Activated CD8-positive, alpha-beta memory T cell treated with anti-CD3 and anti-CD28 coated beads for 24 hours (primary cell): ENCODE data around the gene PDXK.
"Not testable (repeated sequence)": the region's sequence is repeated elsewhere in the genome, so short reads cannot be mapped to it uniquely, and the experiment has no call there.

Source experiments
- DNase-seq: peaks from one replicate; pipeline ENCODE4 v3.0.0-alpha.2; 2020

Gene PDXK

DNA sequence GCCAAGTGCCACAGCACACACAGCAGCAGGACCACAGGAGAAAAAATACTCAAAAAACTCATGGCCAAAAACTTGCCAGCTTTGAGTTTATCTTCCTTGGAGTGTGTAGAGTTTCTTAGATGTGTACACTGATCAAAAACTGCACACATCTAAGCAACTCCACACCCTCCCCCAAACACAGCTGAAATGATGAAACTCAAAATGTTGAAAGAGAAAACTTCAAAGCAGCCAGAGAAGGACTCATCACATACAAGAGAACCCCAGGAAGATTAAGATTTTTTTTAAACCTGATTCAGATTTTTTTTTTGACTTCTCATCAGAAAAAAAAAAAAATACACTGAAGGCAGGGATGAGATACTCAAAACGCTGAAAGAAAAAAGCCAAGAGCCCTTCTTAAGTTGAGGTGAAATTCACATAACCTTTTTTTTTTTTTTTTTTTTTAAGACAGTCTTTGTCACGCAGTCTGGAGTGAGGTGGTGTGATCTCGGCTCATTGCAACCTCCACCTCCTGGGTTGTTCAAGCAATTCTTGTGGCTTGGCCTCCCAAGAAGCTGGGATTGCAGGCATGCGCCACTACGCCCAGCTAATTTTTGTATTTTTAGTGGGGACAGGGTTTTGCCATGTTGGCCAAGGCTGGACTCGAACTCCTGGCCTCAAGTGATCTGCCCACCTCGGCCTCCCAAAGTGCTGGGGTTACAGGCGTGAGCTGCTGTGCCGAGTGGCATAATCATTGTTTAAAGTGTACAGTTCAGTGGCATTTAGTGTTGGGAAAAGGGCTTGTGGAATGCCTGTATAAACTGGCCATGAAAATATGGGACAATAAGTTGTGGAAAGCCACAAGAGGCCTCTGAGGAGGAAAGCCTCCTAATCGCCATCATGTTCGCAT is 20.9 kb upstream of the PDXK start:
- no peak for DNase-seq

DNA sequence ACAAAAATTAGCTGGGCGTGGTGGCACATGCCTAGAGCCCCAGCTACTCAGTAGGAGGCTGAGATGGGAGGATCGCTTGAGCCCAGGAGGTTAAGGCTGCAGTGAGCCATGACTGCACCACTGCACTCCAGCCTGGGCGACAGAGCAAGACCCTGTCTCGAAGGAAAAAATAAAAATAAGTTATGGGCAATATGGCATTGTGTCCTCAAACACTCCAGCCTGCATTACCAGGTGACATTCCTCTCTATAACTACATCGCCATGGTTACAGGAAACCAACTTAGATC is 19.5 kb upstream of the PDXK start:
- not testable (repeated sequence) for DNase-seq

DNA sequence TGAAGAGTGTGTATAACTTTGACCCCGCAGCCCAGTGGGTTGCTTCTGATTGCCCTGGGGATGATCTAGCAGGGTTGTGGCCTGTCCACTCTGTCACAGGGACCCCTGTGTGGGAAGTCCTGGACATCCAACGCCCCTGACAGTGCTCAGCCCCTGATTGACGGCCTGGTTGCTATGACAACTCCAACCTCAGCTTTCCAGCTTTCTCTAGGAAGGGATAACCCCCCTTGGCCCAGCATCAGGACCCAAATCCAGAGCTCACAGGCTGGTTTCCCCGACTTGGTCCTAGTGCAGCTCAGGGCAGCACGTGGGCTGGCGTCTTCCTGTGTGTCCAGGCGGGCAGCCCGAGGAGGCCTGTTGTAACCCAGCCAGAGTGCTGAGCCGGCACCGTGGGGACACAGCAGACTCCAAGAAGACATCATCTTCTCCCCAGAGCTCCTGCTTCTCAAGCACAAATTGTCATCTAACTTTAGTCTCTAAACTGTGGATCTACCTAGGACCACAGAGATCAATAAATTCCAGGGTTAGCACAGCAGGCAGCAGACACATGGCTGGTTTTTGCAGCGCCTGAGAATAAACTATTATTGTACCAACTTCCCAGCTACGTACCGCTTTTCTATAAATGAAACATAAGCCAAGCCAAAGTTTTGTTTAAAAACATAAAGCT is 18.9 kb upstream of the PDXK start:
- DNase-seq, result no peak

DNA sequence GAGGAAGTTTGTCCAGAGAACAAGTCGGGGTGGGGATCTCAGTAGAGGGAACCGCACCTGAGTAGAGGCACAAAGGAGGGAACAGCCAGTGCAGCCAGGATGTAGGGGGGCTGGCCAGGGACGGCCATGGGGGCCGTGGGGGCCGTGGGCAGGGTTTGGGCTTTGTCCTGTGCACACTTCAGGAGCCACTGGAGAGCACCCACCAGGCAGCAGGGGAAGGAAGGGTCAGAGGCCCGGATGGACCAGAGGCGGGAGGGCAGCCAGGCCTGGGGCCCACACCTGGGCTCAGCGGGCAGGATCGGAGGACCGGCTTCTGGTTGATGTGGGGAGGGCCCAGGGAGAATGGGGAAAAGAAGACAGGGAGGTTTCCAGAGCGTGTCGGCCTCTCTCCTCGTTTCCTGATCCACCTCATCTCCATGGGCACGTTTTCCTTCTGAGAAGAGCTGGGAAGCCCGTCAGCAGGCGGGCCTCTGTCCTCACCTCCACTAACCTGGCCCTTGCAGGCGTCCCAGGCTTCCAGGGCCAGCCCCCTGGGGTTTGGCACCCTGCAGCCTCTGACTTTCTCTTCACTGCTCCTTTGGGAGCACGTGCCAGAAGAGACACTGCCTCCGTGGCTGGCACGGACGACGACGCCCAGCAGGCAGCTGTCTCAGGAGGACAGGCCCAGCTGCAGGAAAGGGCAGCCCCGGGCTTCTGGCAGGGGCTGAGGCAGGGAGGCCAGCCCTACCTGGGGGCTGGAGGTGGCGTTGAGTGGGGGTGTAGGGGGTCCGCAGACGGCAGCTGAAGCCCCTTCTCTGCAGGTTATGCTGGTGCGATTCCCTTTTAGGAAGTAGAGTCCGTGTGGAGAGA is 16.8 kb upstream of the PDXK start:
- DNase-seq, result no peak

DNA sequence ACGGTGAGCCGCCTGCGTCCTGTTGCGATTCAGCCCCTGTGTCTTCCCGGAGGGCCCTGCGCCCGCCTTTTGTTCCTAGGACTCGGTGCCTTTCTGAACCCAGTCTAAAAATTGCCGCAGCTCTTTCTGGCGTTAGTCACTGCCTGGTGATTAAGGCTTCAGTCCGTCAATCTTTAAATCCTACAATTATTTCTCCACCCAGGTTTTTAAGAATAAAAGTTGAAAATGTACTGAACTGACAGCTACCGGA is 16.2 kb upstream of the PDXK start:
- DNase-seq, result no peak

DNA sequence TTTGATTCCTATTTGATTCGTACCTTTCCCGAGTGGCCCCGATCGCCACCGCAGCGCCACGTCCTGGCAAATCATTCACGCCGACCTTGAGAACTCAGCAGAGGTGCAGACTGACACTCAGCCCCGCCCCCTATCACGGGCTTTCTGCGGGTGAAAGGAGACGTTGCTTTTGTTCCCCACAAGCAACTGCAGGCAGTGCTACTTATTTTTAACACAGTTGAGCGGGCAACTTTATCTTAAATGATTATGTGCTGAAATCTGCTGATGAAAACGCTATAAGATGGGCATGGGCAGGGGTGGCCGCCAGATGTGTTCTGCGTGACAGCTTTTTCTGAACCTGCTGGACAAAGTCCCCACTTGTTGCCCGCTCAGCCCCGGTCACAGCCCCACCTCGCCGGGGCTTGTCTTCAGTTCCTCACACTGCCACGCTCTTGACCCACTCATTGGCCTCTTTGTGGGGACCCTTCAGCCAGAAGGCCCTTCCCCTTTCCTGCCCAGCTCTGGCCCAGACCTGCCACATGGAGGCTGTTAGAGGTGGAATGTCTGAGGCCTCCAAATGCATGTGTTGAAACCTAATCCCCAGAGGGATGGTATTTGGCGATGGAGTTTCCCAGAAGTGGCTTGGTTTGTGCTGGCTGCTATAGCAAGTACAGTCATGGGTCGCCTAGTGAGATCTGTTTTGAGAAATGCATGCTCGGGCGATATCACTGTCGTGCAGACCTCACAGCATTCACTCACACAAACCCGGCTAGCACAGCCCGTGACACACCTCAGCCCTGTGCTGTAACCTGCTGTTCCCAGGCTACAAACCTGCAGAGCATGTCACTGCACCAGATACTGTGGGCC is 15.7 kb upstream of the PDXK start:
- no peak for DNase-seq

DNA sequence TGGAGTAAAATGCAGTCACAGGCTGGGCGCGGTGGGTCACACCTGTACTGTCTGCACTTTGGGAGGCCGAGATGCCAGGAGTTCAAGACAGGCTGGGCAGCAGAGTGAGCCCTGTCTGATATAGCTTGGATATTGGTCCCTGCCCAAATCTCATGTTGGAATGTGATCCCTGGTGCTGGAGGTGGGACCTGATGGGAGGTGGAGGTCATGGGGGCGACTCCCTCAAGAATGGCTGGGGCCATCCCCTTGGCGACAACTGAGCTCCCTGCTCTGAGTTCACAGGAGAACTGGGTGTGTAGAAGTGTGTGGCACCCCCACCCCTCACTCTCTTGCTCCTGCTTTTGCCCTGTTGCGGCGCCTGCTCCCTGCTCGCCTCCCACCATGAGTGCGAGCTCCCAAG is 11.5 kb upstream of the PDXK start:
- DNase-seq, result no peak

DNA sequence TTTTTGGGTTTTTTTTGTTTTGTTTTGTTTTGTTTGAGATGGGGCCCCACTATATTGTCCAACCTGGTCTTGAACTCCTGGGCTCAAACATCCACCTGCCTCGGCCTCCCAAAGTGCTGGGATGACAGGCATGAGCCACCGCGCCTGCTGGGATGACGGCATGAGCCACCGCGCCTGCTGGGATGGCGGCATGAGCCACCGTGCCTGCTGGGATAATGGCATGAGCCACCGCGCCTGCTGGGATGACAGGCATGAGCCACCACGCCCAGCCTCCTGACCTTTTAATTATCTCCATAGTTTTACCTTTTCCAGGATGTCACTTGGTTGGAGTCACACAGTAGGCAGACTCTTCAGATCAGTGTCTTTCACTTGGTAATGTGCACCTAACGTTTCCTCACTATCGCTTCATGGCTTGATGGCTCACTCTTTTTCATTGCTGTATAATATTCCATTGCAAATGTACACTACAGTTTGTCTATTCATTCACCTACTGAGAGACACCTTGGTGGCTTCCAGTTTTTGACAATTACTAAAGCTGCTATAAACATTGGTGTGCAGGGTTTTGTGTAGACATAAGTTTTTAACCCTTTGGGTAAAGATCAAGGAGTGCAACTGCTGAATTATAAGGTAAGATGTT is 10.1 kb upstream of the PDXK start:
- DNase-seq, result no peak

DNA sequence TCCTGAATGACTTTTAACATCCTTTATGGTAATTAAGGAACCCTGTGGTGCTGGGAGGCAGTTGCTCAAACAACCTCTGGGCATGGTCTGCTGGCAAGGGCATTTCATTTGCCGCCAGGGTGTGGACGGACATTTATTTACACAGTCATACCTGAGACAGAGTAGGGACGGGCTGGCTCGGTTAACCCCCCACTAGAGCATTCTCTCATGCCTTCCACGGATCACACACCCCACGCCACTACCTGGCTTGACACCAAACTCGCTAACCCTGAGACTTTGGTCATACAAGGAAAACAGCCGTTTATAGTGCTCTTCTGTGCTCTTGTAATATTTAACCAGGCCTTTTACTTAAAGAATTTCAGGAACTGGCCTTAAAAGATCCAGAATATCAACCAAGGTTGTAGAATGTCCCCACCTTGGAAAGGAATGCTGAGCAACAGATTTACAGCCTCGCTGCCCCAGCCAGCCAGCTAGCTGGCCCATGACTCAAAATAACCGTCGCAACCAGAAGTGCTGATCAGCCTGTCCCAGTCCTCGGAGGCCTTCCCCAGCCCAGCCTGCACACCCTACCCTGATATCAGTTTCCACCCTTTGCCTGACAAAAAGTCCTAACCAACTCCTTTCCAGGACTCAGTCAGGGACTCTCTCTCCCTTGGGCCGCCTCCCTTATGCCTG is 6.5 kb upstream of the PDXK start:
- DNase-seq, result no peak

DNA sequence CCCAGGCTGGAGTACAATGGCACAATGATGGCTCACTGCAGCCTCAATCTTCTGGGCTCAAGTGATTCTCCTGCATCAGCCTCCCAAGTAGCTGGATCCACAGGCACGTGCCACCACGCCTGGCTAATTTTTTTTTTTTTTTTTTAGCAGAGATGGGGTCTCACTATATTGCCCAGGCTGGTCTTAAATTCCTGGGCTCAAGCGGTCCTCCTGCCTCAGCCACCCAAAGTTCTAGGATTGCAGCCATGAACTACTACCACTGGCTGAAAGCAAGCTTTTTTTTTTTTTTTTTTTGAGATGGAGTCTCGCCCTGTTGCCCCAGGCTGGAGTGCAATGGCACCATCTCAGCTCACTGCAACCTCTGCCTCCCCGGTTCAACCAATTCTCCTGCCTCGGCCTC is 5.8 kb upstream of the PDXK start:
- not testable (repeated sequence) for DNase-seq

DNA sequence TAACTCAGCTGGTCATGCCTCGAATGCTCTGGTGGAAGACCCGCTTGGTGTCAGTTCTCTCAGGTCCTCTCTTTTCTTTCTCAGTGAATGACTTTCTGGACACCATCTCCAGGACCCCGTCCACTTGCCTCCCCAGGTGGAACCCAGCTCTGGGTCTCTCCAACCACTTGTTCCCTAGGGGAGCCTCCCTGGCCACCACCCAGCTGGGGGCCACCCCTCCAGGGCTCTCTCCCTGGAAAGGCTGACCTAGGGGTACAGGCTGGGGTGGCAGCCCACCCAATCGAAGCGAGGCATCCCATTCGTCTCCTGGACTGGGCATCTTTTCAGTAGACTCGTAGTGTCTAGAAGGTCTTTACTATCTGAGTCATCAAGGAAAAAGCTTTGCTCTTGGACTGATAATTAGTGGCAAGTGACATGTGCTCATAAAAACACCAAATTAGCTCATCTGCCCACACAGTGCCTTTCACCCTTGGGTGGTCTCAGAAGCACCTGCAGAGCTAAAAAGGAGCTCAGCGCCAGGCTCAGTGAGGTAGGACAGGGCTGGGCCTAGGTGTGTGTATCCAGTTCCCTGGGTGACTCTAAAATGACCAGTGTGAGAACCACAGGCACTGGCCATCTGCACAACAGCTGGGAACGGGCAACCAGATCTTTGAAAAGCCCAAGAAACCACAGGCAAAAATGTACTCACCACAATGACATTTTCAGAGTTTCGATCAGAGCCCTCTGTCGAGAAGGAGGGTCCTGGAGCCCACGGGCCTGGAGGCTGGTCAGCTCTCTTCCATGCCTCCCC is 2.4 kb upstream of the PDXK start:
- no peak for DNase-seq

DNA sequence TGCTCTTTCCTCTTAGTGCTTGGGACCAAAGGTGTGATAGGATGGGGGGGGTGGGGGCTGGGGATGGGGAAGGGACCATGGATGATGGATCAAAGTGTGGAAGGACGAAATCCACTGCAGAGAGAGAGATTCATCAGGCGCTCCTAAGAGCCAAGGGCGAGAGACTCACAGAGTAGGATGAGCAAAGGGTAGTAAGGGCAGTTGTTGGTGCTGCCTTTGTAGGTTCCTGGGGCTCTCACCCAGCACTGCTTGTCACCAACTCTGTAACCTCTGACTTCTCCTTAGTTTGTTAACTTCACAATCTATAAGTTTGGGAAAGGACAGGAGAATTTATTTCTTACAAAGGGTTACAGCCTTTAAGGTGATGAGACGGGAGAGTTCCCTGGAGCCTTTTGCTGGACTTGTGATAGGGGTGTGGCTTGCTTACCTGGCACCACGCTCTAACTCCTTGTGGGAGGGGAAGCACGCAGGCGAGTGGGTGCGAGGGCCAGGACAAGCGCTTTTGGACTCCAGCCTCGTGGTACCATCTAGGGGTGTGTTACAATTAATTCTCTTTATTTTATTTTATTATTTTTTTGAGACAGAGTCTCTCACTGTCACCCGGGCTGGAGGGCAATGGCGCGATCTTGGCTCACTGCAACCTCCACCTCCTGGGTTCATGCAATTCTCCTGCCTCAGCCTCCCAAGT is 1.6 kb upstream of the PDXK start:
- no peak for DNase-seq

DNA sequence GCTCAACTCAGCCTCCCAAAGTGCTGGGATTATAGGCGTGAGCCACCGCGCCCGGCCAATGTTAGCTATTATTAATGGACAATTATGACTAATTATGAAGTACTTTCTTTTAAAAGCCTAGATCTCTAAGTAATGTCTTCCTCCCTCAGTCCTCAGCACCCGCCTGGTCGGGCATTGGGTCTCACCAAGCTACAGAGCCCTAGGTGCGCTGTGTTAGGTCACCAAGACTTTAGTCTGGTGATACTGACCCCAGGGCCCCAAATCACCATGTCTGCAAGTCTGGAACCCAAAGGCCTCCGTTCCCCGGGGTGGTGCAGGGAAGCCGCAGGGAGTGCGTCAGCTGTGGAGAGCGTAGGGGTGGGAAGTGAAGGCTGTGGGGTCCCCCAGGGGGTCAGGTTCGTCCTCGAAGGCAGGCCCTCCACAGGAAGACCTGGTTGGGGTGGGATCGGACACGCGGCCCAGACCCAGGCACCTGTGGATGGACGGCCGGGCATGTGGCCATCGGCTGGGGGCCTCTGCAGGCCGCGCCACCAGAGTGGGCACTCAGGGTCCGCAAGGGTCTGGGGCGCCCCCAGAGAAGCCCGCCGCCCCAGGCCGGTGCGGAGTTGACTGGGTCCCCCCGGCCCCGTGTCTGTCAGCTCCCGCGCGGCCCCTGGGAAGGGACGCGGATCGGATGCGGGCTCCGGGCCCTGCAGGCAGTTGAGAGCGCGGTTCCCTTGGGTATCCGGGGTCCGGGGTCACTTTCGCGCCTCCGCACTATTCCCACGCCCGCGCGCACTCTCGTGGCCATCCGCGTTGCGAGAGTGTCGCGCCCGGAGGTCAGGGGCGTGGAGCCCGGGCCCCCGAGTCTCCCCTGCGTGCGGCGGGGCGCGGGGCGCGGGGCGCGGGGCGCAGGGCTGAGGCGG is 710 bp upstream of the PDXK start:
- DNase-seq, result no peak

DNA sequence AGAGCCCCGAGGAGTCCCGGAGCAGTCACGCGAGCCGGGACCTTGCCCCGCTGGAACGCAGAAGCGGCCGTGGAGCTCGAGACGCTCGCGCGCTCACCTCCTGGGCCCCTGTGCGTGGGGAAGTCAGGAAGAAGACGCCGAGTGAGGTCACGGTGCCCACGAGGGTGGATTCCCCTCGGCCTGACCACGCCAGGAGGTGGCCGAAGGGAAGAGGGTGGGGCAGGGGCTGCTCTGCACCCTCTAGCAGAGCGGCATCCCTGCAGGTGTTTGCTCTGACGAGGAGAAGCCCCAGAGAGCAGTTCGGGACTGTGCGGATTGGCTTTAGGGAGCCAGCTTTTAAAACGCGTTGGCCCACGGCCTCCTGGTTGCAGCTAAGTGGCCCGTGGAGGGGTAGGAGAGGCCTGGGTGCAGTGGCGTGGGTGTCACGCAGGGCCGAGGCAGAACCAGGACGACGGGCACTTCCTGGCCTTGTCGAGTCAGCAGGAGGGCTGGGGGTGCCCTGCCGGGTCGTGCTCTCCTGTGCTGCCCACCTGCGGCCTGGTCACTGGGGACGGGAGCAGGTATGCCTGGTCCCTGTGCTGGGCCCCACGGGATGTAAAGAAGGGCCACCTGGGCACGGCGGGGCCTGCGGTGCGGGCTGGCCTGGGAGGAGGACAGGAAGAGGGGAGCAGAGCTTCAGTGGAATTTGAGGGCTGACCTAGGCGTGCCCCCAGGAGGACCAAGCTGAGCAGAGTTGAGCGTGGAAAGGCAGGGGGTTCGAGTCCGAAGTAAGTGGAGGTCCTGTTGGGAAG is 1.0 kb downstream of the PDXK start:
- peak; percentile 73 for DNase-seq

DNA sequence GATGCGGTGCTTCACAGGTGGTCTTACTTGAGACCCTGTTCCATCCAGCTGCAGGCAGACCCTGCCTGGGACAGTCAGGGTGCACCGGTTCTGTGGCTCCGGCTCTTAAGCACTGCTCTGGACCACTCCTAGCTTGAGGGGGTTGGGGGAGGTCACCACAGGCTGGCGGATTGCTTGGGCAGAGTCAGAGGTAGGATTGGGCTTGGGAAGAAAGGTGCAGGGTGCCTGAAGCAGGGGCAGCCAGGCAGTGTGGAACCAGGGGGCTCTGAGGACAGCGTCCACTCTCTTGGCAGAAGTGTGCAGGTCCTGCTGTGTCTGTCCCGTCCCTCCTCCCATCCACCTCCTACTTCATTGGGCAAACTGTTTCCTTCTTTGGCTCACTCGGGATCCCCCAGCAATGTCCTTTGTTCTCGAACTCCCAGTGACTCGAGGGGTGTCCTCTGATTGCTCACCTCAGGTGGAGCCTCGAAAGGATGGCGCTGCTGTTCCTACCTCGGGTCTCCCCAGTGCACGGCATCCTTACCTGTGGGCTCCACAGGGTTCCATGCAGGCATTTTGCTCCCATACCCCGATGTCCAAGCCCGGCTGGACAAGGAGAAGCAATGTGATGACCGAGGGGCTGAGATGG is 1.7 kb downstream of the PDXK start:
- no peak for DNase-seq

DNA sequence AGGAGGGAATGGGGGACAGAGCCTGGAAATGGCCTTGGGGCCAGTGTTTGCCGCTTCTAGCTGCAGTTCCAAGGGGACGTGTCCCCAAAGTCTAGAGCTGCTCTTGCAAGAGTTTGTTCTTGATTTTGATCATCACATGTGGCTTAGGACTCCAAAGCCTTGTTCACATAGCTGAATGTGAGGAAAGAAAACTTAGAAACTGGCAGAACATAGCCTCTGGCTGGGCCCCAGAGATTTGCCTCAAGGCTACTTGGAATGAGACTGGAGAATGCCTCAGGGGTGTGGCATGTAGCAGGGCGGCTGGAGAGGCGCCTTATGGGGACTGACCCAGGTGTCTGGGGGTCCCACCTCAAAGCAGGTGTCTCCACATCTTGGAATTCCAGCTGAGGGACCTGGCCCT is 2.3 kb downstream of the PDXK start:
- DNase-seq, result no peak

DNA sequence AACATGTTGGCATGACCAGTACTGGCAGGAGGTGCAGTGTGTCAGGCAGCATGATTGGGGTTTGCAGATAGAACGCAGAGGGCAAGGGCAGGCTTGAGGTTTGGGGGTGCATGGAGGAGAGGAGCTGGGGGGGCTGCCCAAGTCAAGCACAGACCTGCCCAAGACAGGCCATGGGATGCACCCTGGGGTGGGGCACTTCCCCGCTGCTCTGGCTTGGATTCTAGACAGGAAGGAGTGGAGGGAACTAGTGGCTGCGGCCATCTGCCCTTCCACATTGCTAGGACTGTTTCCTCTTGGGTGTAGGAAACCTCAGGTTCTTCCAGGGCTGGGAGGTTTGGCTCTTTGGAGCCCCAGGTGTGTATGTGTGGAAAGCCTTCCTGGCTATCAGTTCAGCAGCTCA is 3.0 kb downstream of the PDXK start:
- DNase-seq, result no peak

DNA sequence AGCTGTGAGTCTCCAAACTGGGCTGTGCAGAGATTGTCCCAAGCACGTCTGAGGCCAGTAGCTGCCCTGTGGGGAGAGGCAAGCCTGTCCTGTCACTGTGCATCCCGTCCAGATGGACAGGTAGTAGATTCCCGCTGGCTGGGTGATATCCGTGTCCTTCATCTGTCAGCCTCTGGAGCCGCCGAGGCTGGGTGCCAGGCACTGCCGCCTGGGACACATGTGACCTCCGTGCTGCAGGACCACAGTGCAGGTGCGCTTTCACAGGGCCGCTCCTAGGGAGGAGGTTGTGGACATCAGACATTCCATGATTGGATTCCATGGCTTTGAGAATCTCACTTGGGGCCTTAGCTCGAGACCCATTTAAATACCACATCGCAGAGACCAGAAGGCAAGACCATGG is 4.7 kb downstream of the PDXK start:
- DNase-seq, result no peak
